GM12801 (cell line): ENCODE results near the gene ZSCAN5A.

ENCODE experiments used
- TF ChIP-seq, protein P1 (sequence below): IDR thresholded peaks from one replicate; pipeline ENCODE4 v1.5.1; 2011; ENCODE audit warnings: control low read depth; ENCODE audit not compliant: insufficient read length; ENCODE audit errors: extremely low read depth

ZSCAN5A gene, protein sequence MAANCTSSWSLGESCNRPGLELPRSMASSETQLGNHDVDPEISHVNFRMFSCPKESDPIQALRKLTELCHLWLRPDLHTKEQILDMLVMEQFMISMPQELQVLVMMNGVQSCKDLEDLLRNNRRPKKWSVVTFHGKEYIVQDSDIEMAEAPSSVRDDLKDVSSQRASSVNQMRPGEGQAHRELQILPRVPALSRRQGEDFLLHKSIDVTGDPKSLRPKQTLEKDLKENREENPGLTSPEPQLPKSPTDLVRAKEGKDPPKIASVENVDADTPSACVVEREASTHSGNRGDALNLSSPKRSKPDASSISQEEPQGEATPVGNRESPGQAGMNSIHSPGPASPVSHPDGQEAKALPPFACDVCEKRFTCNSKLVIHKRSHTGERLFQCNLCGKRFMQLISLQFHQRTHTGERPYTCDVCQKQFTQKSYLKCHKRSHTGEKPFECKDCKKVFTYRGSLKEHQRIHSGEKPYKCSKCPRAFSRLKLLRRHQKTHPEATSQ

DNA sequence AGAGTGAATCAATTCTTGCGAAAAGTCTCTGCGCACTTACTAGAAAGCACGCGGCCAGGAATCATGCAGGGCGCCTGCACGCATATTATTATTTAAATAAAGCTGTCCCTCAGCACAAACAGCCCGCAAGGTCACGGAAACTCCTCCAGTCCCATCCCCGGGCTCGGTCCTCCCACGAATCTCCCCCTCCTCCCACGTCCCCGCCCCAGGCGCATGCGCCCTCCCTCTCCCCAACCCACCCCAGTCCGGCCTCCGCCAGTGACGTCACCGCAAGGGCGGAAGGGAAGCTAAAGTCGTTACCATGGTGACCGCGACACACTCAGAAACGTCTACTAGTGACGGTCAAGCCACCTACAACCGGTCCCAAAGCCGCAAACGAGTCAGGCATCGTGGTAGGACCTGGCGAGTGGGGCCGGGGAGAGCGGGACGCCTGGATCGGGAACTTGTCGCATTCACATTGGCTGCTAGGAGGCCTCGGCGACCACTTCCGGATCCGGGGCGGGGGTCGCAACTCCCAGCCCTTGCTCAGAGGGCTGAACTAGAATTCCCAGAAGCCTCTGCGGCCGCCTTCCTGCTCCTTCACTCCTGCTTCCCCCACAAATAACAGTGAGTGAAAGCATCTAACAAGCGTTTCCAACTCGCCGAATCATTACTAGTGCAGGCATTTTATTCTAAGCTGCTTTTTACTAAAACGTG is at the start of gene ZSCAN5A:
Gene ZSCAN5A, minus strand, starts transcription at position 459 of the 696 bp plus-strand sequence. CDS start 89,793 bp downstream, outside the sequence.
- TF ChIP-seq, protein P1, sequence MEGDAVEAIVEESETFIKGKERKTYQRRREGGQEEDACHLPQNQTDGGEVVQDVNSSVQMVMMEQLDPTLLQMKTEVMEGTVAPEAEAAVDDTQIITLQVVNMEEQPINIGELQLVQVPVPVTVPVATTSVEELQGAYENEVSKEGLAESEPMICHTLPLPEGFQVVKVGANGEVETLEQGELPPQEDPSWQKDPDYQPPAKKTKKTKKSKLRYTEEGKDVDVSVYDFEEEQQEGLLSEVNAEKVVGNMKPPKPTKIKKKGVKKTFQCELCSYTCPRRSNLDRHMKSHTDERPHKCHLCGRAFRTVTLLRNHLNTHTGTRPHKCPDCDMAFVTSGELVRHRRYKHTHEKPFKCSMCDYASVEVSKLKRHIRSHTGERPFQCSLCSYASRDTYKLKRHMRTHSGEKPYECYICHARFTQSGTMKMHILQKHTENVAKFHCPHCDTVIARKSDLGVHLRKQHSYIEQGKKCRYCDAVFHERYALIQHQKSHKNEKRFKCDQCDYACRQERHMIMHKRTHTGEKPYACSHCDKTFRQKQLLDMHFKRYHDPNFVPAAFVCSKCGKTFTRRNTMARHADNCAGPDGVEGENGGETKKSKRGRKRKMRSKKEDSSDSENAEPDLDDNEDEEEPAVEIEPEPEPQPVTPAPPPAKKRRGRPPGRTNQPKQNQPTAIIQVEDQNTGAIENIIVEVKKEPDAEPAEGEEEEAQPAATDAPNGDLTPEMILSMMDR = no peak

- TF ChIP-seq, protein P1 = no peak
Measured at GRCh38 chr19:56360841-56361240, 46.2 kb upstream of the ZSCAN5A start.

DNA sequence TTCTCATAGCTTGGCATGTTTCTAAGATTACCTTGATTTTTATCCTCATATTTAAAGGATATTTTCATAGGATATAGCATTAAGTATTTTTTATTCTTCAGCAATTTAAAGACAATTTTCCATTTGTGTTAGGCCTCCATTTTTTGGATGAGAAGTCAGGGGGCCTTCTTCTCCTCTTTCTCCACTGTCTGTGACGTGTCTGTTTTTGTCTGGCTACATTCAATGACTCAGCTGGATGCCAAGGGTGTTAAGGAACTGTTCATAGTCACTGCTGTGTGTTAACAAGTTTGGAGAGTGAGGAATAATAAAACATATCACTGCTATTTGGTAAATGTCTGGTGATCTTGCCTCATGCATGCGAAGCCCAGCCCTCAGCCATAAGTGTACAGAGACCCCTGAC is 42.3 kb upstream of the ZSCAN5A start:
- TF ChIP-seq, protein P1 = no peak

DNA sequence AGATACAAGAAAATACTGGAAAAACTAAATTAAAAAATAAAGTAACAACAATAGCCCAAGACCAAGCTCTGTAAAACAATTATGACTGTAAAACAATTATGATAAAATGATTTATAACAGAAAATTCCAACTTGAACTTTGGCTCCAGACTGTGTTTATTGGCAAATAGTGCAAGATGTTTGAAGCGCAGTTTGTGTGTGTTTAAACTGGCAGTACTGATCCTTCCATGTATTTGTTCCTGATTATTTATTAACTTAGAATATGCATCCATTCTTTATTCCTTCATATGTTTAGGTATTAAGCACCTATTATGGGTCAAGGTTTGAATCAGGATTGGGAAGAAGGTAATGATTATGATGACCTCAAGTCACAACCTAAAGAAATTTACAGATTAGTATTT is 40.9 kb upstream of the ZSCAN5A start:
- TF ChIP-seq, protein P1 = no peak

- TF ChIP-seq, protein P1 = no peak
Measured at GRCh38 chr19:56351208-56351607, 36.6 kb upstream of the ZSCAN5A start.

DNA sequence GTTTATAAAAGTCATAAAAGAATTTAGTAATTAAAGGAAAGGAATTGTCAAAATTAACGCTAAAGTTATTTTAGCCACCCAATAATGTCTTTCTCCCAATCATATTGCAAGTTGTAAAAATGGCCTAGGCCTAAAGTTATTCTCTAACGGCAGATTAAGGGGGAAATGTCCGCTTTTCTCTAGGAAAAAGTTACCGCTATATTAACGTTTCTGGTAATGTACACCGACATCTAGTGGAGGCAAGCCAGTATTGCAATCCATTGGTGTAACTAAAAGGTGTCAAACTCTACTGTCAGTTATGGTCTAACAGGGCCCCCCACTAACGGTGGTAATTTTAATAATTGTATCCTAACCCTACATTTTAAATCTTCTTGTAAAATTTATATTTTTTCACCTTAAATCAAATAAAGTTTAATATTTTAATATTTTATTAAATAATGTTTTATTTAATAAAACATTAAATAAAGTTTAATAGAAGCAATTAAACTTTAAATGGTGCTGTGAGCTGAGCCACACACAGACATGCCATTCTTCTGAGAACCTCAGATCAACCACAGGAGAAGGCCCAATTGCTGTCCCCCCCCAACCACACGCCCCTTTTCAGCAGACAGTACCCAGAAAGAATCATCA is 35.9 kb upstream of the ZSCAN5A start:
- TF ChIP-seq, protein P1 = no peak

DNA sequence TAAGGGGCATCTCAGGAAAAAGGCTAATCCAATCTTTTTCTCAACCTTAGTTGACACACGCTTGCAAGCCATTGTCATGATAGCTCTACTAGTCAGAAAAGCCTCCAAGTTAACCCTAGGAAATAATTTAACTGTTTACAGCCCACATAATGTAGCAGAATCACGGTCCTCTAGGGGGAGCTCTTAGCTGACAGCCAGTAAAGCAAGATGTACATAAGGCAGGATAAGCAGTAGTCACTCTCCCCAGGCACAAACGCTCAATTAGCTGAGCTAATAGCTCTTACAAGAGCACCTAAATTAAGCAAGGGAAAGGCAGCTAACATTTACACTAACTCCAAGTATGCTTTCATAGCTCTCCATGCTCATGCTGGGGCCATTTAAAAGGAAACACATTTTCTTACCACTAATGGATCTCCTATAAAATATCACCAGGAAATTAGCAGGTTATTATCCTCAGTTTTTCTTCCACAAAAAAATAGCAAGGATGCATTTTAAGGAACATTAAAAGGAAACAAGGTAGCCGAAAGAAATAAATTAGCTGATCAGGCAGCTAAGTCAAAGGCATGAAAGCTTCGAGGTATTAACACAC is 33.7 kb upstream of the ZSCAN5A start:
- TF ChIP-seq, protein P1 = no peak
